EL (cell line): ENCODE measurements around the gene RAB27A.

ENCODE experiments used
- DNase-seq: peaks from one replicate; pipeline ENCODE4 v3.0.0-alpha.2; 2016

The RAB27A gene

GRCh38 chr15:55221090-55222011 is 68.3 kb downstream of the RAB27A start:
- DNase-seq = peak; percentile 89

- DNase-seq = no peak
Observed at GRCh38 chr15:55220606-55221005, 69.0 kb downstream of the RAB27A start.

- DNase-seq = no peak
Observed at GRCh38 chr15:55218056-55218455, 71.6 kb downstream of the RAB27A start.

- no peak for DNase-seq
Observed at GRCh38 chr15:55204464-55204863, 85.1 kb downstream of the RAB27A start.

GRCh38 chr15:55202206-55202605 is 87.4 kb downstream of the RAB27A start:
- DNase-seq = no peak

DNA sequence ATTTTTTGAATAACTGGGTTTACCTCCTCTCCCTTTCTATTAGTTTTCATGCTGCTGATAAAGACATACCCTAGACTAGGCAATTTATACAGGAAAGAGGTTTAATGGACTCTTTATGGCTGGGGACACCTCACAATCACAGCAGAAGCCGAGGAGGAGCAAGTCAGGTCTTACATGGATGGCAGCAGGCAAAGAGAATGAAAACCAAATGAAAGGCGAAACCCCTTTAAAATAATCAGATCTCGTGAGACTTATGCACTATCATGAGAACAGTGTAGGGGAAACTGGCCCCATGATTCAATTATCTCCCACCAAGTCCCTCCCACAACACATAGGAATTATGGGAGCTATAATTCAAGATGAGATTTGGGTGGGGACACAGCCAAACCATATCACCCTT is 90.9 kb downstream of the RAB27A start:
- DNase-seq = no peak

DNA sequence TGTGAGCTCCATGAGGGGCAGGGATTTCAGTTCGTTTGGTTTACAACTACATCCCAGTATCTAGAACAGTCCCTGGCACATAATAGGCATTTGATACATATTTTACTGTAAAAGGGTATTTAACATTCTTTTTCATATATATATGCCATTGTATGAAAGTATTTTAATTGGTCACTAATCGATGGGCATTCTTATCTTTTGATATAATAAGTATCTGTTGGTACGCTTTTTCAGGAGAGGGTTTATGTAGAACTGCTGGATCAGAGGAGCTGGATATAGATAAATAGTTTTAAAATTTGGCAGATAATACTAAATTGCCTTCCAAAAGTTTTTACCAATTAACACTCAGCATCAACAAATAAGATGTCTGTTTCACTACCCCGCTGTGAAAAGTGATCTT is 91.9 kb downstream of the RAB27A start:
- DNase-seq = no peak

DNA sequence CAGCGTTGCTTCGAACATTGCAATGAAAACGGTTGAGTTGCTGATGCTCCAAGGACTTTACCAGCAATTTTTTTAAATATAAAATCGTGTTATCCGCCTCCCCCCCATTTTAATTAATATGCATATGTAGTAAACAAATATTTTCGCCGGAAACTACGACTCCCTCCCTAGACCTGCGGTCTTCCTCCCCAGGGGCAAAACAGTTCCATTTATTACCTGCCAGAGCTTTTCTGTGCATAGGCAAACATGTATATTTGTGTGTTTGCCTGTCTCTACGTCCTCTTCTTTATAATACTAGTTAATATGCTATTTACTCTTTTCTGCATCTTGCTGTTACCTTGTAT is 92.3 kb downstream of the RAB27A start:
- no peak for DNase-seq

DNA sequence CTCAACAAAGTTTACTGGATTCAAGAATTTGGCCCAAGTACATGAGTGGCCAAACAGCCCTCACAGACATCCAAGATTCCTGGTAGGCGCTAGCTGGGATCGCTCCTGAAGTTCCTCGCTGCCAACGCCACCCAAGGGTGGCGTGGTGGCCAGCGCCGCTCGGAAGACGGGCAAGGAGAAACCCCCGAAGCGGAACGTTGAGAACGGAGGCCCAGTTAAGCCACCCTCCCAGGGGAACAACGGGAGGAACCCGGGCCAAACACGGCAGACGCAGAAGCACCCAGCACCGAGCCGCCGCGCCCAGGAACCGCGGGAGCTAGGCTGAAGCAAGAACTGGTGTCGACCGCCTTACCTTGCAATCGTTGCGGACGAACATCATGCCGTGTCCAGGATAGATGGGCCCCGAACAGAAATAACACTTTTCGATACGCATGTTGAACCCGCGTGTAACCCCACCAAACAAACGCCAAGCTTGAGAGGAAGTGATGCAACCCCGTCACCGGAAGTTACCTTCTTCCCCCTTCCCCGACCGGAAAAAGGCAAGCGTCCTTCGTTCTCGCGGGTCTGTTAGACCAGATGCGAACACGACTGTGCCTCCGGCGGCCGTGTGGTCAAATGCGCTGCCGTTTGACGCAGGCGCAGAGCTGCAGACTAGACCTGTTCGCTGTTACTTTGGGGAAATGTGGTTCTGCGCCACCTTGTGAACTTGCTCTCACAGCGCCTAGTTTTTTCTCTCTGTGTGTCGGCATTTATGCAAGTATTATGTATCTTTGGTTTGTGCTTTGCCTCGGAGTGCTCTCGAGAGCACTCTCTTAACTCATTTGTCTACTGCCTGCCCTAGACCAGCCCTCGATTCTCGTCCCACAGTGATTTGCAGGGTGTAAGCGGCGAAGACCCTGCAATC is 92.9 kb downstream of the RAB27A start, which contains the start of gene RSL24D1:
Gene RSL24D1, minus strand, starts transcription at position 484 of the 904 bp plus-strand sequence. Its CDS starts 51 bp downstream, at position 433.
- peak; percentile 98 for DNase-seq

DNA sequence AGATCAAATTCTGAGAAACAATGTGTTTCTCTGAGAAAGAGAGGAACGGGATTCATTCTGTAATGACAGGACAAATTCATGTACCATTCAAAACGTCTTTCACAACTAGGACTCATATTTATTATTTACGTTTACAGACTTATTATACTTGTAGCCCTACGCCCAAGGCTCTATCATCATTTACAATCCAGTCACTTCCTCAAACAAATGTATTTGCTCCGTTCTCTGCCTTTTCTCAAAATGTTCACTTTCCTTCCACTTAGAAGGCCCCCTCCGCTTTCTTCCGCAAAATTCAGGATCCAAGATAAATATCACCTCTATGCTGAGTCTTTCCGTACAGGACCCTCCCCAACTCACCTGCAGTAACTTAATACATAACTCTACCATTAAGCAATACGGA is 93.6 kb downstream of the RAB27A start:
- peak; percentile 3 for DNase-seq

- no peak for DNase-seq
Observed at GRCh38 chr15:55194256-55194655, 95.4 kb downstream of the RAB27A start.

DNA sequence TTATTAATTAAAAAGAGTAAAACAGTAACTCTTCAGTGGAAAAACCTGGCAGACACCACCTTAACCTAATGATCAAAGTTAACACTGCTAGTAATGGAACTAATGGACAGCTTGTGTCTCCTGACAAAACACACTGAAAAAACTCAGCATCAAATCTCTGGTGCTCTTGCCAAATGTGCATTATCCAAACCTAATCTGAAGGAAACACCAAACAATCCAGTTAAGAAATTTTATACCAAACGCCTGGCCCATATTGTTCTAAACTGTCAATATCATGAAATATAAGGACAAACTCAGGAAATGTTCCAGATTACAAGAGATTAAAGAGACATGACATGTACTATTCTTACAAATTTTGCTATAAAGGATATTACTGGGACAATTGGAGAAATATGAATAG is 103.3 kb downstream of the RAB27A start:
- DNase-seq = no peak

DNA sequence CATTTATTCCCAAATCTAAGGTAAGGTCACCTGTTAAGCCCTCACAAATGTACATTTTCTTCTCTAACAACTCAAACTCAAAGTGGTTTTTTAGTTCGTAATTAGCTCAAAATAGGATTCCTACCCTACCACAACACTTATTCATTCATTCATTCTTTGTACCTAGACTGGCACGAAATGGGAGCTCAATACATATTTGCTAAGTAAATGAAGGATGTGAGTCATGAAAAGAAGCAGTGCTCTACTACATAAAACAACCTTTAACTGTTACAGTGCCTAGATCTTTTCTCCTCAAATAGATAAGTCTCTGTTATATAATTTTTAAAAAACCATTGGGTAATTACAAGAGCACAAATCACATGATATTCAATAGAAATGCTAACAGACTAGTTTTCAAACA is 105.9 kb downstream of the RAB27A start:
- DNase-seq = no peak

- DNase-seq = no peak
Observed at GRCh38 chr15:55179141-55179540, 110.5 kb downstream of the RAB27A start.

GRCh38 chr15:55170361-55170760 is 119.3 kb downstream of the RAB27A start:
- no peak for DNase-seq

- peak; percentile 64 for DNase-seq
Observed at GRCh38 chr15:55168350-55168974, 121.2 kb downstream of the RAB27A start.

DNA sequence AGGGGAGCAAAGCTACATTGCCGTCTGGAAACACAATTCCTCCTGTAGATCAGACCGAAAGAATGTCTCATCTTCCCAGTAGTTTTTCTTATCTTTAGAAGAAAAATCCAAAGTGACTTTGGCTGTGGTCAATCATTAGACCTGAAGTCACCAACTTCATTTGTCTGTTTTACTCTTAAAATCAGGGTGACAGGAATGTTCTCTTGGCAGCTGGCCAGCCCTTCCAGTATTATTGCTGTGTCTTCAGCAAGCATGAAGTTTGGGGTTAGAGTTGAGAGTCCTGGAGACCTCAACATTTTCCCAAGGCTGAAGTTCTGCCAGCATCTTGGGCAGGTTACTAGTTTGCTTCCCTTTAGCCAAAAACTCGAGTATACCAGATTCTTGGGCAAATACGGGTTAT is 125.3 kb downstream of the RAB27A start:
- no peak for DNase-seq
